Limb (tissue), 2 donors: Measurements from ENCODE around the gene KIRREL1.

Experiments
- DNase-seq, 2 donors: peaks; one replicate each; pipeline ENCODE4 v3.0.0-alpha.2; 2016; ENCODE audit errors: extremely low spot score in 2 of 2

Gene KIRREL1

DNA sequence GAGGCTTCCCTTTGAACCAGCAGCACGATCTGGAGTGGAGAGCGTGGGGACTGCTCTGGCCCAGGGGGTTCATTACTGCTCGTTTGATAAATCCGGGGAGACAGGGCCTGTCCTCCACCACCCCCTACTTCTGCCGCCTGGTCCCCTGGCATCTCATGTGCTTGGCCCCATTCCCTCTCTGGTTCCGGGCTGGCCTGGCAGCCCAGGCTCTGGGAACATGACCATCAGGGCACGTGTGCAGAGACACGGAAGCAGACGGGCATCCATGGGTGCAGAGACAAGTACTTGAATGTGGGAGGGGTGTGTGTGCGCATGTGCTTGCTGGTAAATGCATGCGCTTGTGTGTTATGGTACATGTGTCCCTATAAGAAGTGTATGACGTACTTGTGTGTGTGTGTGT lies 75.5 kb downstream of the KIRREL1 start:
- no peak for DNase-seq

- DNase-seq, result peak in 1 of 2 donors; percentile 38
These were observed 77.7 kb downstream of the KIRREL1 start for GRCh38 chr1:158071138-158071537.

DNA sequence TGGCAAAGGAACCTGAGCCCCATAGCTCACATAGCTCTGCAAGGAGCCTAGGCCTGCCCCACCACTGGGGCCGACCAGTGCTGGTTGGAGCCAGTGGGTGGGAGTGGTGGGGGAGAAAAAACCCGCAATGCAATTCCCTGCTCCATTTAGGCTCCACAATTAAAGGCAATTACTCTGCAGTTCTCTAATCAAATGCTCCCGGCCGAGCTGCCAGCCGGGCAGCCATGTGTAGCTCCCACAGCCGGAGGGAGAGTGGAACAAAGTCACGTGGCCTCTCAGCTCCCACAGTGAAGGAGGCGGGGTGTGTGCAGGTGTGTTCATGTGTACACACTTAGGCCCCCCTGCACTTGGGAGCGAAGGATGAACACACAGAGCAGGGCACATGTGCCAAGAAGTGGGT lies 81.6 kb downstream of the KIRREL1 start:
- DNase-seq, result peak in 1 of 2 donors; percentile 46

DNA sequence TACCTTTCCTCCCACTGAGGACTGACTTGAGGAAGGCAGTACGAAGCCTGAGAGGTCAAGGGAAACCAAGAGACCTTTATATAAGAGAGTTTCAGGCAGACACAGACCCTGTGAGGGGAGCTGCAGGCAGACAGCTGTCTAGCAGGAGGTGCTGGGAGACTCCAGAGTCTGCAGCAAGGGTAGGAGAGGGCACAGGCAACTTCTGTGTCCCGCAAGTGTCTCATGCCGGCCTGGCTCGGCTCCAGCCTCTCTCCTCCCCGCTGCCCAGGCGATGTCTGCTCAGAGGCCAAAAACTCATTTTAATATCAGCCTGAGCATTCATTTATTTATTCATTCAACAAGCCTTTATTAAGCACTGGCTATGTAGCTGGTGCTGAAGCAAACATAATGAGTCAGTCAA lies 83.0 kb downstream of the KIRREL1 start:
- DNase-seq, result no peak

DNA sequence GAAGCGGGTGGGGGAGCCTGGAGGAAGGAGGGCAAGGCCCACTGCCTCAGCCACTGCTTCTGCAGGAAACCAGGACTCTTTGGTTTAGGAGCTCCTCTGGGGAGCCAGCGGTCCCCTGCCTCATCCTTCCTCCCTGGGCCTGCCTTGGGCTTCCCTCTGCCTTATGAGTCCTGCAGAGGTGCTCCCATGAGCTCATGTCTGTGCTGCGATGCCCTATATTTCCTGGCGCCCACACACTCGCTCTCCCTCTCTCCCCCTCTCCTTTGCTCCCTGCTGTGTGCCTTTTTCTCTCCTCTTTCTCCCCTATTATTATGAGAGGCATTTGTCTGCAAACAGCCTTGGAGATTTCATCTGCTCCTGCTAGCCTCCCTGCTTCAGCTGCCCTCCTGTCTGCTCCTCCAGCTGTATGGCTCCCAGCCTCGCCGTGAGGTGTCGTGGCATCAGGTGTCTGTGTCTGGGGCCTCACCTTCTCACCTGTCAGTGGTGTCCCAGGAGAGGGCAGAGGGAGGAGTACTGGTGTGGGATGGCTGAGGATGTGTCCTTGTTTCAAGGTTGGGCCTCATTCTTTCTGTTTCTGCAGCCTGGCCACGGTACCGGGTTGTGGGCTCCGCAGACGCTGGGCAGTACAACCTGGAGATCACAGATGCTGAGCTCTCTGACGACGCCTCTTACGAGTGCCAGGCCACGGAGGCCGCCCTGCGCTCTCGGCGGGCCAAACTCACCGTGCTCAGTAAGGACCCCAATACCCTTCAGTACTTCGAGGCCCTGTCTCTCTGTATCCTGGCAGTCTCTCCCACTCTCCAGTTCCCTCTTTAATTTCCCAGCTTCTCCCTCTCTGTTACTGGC lies 84.2 kb downstream of the KIRREL1 start:
- DNase-seq, result no peak

DNA sequence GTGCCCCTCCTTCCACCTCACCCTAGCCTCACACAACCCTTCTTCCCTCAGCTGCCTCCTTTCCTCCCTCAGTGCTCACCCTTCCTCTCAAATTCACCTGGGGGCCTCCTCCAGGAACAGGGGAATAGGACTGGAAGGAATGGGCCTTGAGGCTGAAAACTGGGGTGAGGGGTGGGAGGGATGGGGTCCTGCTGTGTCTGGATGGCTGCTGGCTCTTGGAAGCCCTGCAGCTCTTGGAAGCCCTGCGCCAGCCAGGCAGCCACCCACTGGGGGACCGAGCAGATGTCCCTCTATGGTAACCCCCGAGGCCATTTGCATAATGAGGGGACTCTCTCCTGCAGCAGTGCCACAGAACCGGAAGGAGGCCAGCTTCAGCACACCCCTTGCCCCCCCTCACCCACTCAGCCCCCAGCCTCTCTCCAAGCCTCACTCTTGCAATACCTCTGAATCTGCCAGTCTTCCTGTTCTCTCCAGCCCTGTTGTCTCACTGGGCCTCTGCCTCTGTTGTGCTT lies 85.2 kb downstream of the KIRREL1 start:
- DNase-seq, result no peak

- no peak for DNase-seq
These were observed 86.6 kb downstream of the KIRREL1 start for GRCh38 chr1:158080066-158080465.

DNA sequence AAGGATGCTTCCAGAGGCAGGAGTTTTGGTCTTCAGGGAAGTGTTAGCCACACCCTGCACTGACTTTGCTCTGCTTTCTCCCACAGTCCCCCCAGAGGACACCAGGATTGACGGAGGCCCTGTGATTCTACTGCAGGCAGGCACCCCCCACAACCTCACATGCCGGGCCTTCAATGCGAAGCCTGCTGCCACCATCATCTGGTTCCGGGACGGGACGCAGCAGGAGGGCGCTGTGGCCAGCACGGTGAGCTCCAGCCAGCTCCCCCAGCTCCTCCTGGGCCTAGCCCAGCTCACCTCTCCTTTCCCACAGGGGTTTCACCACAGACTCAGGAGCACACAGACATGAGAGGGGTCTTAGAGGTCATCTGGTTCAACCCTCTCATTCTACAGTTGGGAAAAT lies 90.9 kb downstream of the KIRREL1 start:
- no peak for DNase-seq

- no peak for DNase-seq
These were observed 91.3 kb downstream of the KIRREL1 start for GRCh38 chr1:158084747-158085146.

DNA sequence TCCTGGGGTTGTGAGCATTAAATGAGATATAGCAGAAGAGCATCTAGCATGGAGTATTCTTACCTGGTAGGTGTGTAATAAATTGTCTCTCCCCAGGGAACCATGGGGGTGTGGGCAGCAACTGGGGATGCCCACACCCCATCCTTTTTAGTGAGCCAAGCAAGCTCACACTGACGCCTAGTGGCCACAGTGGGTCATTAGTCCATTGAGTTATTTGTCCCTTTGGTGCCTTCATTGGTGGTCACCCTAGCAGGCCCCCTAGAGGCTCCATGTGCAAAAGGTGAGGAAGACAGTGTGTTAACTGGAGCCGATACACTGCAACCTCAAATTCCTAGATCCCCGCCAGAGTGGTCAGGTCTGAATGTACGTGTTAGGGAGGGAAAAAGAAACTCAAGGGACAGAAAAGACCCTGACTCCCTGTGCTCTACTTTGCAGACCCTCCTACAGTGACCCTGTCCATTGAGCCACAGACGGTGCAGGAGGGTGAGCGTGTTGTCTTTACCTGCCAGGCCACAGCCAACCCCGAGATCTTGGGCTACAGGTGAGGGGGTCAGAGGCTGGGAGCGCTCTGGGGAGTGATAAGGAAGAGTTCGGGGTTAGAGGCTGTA lies 94.0 kb downstream of the KIRREL1 start:
- peak; percentile 64 to 76 for DNase-seq

DNA sequence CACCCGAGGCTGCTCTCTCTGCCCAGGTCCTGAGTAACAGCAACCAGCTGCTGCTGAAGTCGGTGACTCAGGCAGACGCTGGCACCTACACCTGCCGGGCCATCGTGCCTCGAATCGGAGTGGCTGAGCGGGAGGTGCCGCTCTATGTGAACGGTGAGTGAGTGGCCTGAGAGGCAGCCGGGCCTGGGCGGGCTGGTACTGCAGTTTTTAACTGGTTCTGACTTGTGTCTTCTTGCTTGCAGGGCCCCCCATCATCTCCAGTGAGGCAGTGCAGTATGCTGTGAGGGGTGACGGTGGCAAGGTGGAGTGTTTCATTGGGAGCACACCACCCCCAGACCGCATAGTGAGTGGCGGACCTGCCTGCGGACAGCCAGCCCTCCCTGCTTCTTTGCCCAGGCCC lies 96.0 kb downstream of the KIRREL1 start:
- no peak for DNase-seq

DNA sequence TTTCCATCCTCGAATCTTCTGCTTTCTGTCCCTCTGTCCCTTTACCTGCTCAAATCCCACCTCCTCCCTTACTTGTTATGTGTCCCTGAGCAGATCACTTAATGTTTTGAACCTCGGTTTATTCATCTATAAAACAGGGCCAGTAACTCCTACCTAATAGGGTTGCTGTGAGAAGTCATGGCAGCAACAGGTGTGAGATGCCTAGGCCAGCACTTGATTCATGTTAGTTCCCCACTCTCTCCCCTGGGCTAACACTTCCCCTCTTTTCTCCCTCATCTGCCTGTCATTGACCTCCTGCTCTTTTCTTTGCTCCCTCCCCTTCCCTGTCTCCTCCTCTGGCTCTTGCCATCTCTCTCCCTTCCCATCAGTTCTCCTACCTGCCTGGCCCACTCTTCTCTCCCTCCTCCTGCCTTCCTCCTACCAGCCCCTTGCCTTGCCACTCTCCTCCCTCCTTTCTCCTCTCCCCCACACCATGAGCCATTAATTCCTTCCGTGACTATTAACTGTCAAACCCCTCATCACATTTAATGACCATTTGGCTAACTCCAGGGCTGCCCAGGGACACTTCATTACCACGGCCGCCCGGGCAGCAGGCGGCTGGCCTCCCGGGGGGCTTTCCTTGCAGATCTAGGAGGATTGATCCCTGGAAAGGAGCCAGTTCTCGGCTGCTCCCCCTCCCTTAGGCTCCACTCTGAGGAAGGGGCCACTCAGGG lies 96.6 kb downstream of the KIRREL1 start:
- DNase-seq, result no peak

- no peak for DNase-seq
These were observed 99.9 kb downstream of the KIRREL1 start for GRCh38 chr1:158093376-158093775.

GRCh38 chr1:158094571-158094970 lies 101.1 kb downstream of the KIRREL1 start:
- no peak for DNase-seq

DNA sequence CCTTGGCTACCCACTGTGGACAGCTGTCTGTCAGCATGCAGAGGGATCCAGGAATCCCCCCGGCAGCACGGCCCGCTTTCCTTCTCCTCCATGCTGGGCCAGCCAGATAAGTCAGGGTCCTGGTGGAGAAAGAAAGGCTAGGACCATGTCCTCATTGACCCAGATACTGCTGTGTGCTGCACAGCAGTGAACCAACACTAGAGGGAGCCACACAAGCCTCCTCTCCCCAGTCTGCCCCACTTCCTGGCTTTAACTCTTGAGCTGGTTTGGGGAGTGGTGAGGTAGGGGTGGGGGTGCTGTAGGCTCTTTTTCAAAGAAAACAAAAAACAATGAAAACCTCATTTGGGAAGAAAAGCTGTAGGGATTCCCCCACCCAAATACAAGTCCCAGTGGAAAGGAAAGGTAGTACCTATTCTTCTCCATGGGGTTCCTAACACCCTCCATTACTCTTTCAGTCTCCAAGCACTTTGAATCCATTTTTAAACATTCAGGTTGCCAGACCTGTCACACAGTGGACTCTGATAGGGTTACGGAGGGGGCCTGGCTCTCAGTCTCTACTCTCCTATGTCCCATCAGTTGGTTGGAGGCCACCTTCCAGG lies 102.4 kb downstream of the KIRREL1 start:
- DNase-seq, result no peak

DNA sequence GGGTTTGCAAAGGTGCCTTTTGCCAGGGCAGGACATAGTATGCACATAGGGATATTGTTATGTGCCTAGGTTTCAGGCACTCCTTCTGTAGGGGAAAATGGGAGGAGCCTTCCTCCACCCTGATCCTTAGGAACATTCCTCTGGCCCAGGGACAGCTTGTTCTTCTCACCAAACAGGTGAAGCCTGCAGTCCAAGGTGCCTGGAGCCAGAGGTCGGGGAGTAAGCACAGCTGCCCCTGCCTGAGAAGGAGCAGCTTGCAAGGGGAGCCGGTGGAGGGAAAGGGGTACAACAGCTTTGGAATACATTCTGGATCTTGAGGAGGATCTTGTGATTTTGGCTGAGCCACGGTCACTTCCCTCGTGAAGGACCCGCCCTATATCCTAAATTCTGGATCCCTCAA lies 104.8 kb downstream of the KIRREL1 start:
- DNase-seq, result no peak

GRCh38 chr1:158099185-158099584 lies 105.7 kb downstream of the KIRREL1 start:
- DNase-seq, result no peak

DNA sequence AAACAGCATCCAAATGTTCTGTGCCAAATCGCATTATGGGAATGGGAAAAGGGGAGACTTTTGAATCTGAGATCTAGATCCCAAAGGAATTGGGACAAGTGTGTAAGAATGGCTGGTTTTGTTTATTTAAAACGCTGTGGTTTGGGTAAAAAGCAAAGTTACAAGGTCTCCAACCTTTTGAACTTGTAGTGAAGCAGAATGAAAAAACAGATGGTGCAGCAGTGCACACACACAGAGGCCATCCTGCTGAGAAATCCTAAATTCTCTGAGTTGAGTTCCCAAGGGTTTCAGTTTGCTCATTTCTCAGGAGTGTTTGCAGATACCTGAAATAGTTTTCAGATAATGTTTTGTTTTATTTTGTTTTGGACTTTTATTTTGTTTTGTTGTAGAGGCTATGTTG lies 107.1 kb downstream of the KIRREL1 start:
- DNase-seq, result no peak

GRCh38 chr1:158101455-158101854 lies 108.0 kb downstream of the KIRREL1 start:
- DNase-seq, result no peak

DNA sequence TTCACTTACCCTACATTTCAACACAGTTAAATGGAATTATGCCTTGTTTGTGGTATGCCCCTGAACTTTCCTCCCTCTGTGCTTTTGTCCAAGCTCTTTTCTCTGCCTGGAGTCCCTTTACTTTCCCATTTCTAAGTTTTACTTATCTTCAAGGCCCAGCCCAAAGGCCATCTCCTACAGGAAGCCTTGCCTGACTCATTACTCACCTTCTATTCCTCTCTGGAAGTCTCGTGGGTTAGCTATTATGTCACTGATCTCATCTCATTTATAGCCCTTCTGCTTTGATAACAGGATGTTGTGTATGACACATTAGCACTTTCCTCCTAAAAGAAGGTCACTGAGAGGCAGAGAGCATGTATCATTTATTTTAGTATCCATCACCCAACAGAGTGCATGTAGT lies 108.5 kb downstream of the KIRREL1 start:
- DNase-seq, result no peak

DNA sequence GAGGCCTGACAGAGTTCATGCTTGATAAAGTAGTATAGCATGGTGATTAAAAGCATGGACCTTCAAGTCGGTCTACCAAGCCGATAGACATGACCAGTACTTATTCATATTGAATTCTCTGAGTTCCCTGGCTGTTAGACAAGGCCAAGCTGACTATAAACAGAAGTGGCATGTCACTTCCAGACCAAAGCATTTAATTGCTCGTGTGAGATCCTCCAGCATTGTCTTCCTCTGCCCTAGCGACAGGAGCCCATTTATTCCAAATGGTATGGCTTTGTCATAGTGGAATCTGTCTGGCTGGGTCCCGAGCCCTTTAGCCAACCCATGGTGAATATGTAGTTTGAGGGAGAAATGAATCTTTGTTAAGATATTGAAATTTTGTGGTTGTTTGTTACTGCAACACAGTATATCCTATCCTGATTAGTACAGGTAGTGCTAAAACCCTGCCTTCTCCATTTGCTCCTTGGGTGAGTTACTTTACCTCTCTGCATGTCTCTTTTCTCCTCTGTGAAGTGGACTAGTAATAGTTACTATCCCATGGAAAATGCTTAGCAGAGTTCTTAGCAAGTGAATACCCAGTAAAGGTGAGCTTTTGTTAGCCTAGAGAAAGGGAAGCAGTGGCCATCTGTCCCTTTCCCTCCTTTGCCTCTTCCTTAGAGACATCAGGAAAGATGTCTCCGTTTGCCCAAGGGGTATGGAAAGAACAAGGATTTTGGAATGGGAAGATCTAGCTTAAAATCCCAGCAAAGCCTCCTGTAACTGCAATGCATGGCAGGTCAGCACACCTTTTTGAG lies 109.6 kb downstream of the KIRREL1 start:
- no peak for DNase-seq
